ENCODE measurements around the gene CPPED1.

The CPPED1 gene

GRCh38 chr16:12764813-12765488 is 38.7 kb downstream of the CPPED1 start:
- DNase-seq, result no peak

GRCh38 chr16:12763517-12763916 is 40.2 kb downstream of the CPPED1 start:
- DNase-seq, result no peak

GRCh38 chr16:12760819-12761611 is 42.7 kb downstream of the CPPED1 start:
- DNase-seq, result no peak

- DNase-seq, result no peak
Measured at GRCh38 chr16:12758670-12759558, 44.8 kb downstream of the CPPED1 start.

- DNase-seq, result peak; percentile 16
Measured at GRCh38 chr16:12758031-12758669, 45.5 kb downstream of the CPPED1 start.

- peak; percentile 10 for DNase-seq
Measured at GRCh38 chr16:12757546-12757945, 46.1 kb downstream of the CPPED1 start.

- DNase-seq, result no peak
Measured at GRCh38 chr16:12754824-12755543, 48.7 kb downstream of the CPPED1 start.

- DNase-seq, result no peak
Measured at GRCh38 chr16:12753203-12754023, 50.3 kb downstream of the CPPED1 start.

GRCh38 chr16:12752159-12752558 is 51.5 kb downstream of the CPPED1 start:
- DNase-seq, result no peak

GRCh38 chr16:12750554-12750918 is 53.2 kb downstream of the CPPED1 start:
- DNase-seq, result no peak

- DNase-seq, result no peak
Measured at GRCh38 chr16:12749076-12749475, 54.6 kb downstream of the CPPED1 start.

GRCh38 chr16:12747827-12748226 is 55.9 kb downstream of the CPPED1 start:
- no peak for DNase-seq

- no peak for DNase-seq
Measured at GRCh38 chr16:12747261-12747660, 56.4 kb downstream of the CPPED1 start.

- no peak for DNase-seq
Measured at GRCh38 chr16:12744860-12745259, 58.8 kb downstream of the CPPED1 start.

GRCh38 chr16:12742741-12743140 is 60.9 kb downstream of the CPPED1 start:
- DNase-seq, result no peak

- DNase-seq, result no peak
Measured at GRCh38 chr16:12740986-12741610, 62.6 kb downstream of the CPPED1 start.

GRCh38 chr16:12739738-12740137 is 63.9 kb downstream of the CPPED1 start:
- DNase-seq, result no peak

- DNase-seq, result no peak
Measured at GRCh38 chr16:12737563-12737962, 66.1 kb downstream of the CPPED1 start.

- no peak for DNase-seq
Measured at GRCh38 chr16:12735805-12736204, 67.9 kb downstream of the CPPED1 start.

GRCh38 chr16:12732600-12732999 is 71.1 kb downstream of the CPPED1 start:
- DNase-seq, result no peak

- no peak for DNase-seq
Measured at GRCh38 chr16:12729448-12729847, 74.2 kb downstream of the CPPED1 start.

All from COR-L47 (cell line).